HG03558 (cell line): ENCODE results near the gene MRPS15.
"Not testable (repeated sequence)": the region's sequence is repeated elsewhere in the genome, so short reads cannot be mapped to it uniquely, and the experiment has no call there.

Experiments used
- ATAC-seq: cut with Tn5 transposase; IDR thresholded peaks from one replicate; pipeline ENCODE4 v1.9.1; 2021; ENCODE audit warnings: moderate number of reproducible peaks; ENCODE audit not compliant: unreplicated experiment; ENCODE audit errors: extremely low read depth

The MRPS15 gene

DNA sequence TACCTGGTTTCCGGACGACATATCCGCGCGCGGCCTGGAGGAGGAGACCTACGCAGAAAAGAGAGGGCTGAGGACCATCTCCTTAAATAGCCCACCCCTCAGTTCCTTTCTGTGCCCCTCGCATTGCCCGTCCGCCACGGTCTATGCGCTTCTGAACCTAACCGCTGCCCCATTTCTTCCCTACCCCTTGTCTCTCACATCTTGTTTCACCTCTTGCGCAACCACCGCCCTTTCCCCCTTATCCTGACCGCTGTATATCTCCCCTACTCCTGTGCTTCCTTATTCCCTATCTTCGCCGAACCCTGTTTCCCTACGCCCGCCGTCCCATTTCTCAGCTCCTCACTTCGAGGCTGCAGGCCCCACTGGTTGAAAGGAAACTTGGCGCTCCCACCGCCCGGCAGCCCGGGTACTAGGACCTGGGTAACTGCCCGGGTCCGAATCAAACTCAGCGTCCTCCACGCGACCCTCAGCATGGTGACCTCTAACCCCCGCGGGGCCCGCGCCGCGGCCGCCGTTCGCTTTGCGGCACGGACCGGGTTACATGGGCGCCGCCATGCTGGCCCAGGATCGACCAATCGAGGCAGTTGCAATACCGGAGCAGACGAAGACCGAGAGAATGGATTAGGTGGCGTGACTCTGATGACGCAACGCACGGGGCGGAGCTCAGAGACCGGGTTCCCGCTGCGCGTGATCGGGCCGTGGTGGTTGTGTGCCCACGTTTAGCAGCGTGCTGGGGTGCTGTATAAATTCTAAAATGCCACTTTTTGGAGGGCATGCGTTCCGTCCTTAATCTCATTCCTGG, at the start of gene MRPS15:
TSS of gene MRPS15 (minus strand) at position 582 of the 802 bp plus-strand sequence. CDS start at position 473, 109 bp downstream.
- ATAC-seq, result peak; percentile 76

DNA sequence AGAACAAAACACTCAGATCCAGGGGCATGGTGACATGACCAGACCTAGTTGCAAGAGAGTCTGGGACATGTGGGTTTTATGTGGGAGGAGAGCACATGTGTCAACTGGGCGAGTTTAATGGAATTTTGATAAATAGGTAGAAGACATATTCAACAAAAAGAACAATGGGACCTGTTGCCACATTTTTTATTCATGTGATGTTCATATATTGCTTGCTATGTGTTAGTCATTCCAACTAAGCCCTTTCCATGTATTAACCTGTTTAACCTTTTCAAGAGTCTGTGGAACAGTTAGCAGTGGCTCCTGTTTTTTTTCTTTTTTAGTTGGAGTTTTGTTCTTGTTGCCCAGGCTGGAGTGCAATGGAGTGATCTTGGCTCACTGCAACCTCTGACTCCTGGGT, 48.7 kb upstream of the MRPS15 start:
- no peak for ATAC-seq

- ATAC-seq, result no peak
Observed at GRCh38 chr1:36511804-36512798, 47.9 kb upstream of the MRPS15 start.

DNA sequence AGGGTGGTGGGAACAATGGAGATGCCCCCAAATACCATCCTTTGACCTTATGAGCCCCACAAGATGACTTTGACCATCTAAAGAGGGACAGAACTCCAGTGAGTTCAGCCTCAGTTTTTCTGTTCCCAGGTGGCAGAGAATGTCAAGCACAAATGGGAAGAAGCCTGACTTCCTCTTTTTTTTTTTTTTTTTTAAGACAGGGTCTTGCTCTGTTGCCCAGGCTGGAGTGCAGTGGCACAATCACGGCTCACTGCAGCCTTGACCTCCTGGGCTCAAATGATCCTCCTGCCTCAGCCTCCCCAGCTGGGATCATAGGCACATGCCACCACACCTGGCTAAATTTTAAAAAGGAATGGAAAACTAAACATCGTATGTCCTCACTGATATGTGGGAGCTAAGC, 47.0 kb upstream of the MRPS15 start:
- not testable (repeated sequence) for ATAC-seq

- no peak for ATAC-seq
Observed at GRCh38 chr1:36510418-36510817, 46.2 kb upstream of the MRPS15 start.

DNA sequence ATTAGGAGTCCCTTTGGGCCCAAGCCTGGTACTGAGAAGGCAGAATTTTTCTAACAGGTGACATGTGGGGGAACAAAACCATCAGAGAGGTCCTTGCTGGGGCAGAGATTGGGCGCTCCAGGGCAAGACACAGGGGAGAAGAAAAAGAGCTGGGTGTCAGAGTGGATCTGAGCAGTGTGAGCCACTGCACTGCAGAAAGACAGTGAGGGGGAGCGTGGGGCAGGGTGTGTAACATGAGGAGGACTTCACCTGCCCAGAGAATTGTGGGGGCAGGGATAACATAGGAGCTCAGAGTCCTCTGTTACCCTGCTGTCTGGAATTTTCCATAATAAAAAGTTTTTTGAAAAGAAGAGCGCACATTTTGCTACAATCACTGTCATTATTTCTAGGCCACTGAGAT, 44.1 kb upstream of the MRPS15 start:
- ATAC-seq, result no peak

- ATAC-seq, result no peak
Observed at GRCh38 chr1:36506276-36506920, 42.2 kb upstream of the MRPS15 start.

DNA sequence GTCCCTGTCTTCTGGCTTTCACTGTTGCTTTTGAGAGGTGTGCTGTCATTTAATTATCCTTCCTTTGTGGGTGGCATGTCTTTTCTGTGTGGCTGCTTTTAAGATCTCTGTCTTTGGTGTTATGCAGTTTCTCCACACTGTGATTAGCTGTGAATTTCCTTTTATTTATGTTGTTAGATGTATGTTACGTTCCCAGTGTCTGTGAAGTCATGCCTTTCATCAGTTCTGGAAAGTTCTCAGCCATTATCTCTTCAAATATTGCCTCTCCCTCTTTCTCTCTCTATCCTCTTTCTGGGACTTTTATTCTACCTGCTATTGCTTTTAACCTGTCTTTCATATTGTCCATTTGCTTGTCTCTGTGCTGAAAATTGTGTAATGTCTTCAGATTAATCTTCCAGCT, 39.5 kb upstream of the MRPS15 start:
- no peak for ATAC-seq

GRCh38 chr1:36503159-36503558, 39.0 kb upstream of the MRPS15 start:
- no peak for ATAC-seq

DNA sequence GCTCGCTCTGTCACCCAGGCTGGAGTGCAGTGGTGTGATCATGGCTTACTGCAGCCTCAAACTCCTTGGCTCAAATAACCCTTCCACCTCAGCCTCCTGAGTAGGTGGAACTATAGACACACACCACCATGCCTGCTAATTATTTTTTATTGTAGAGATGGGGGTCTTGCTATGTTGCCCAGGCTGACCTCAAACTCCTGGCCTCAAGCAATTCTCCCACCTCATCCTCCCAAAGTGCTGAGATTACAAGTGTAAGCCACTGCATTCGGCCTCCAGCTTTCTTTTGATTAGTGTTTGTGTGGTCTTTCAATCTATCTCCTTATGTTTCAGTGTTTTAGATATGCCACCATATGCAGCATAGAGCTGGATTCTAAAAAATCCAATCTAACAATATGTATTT, 38.4 kb upstream of the MRPS15 start:
- no peak for ATAC-seq

DNA sequence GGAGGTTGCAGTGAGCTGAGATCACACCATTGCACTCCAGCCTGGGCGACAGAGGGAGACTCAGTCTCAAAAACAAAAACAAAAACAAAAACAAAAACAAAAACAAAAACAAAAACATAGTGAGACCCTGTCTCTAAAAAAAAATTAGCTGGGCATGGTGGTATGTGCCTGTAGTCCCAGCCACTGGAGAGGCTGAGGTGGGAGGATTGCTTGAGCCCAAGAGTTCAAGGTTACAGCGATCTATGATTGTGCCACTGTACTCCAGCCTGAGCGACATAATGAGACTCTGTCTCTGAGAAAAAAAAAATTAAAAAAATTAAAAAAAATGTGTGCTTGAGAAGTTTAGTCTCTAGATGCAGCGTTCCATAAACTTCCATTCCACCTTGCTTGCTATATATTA, 37.7 kb upstream of the MRPS15 start:
- ATAC-seq, result not testable (repeated sequence)

DNA sequence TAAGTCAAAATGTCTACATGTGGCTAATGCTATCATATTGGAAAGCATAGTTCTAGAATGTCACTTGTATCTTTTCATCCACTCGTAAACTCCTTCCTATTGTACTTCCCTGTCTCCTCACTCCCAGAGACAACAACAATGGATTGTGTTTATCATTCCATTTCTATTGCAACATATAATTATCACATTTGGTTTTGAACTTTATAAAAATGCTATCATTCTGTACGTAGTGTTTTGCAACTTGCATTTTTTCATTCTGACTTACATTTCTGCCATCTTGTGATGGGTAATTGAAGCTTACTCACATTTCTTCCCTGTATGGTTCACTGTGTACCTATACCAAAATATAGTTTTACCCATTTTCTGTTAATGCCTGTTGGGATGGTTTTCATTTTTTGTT, 33.0 kb upstream of the MRPS15 start:
- no peak for ATAC-seq

GRCh38 chr1:36494971-36495370, 30.8 kb upstream of the MRPS15 start:
- no peak for ATAC-seq

DNA sequence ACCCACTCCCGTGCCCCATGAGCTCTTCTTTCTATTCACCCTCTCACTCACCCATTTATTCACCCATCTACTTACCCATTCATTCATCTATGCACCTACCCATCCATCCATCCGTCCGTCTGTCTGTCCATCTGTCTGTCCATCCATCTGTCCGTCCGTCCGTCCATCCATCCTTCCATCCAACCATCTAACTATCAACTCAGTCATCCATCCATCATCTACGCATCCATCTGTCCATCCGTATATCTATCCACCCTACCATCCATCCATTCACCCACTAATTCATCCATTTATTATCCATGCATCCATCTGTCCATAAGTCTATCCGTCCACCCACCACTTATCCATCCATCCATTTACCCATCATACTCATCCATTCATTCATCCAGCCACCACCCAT, 29.3 kb upstream of the MRPS15 start:
- no peak for ATAC-seq

DNA sequence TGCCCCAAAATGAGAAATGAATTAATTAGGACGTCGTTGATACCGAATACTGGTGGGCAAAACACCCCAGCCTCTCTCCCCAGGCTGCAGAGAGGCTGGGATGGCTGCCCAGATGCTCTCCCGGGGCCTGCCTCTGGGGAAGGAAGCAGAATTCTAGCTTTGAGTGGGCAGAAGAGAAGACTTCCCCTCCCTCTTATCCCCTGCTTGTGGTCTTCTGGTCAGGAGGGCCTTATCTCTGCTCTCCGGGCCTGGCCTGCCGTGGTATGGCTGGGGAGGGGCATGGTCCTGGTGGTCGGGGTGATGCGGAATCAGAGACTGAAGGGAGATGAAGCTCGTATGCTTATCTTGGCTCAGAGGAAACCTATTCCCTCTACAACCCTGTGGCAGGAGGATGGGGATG, 28.3 kb upstream of the MRPS15 start:
- ATAC-seq, result no peak

DNA sequence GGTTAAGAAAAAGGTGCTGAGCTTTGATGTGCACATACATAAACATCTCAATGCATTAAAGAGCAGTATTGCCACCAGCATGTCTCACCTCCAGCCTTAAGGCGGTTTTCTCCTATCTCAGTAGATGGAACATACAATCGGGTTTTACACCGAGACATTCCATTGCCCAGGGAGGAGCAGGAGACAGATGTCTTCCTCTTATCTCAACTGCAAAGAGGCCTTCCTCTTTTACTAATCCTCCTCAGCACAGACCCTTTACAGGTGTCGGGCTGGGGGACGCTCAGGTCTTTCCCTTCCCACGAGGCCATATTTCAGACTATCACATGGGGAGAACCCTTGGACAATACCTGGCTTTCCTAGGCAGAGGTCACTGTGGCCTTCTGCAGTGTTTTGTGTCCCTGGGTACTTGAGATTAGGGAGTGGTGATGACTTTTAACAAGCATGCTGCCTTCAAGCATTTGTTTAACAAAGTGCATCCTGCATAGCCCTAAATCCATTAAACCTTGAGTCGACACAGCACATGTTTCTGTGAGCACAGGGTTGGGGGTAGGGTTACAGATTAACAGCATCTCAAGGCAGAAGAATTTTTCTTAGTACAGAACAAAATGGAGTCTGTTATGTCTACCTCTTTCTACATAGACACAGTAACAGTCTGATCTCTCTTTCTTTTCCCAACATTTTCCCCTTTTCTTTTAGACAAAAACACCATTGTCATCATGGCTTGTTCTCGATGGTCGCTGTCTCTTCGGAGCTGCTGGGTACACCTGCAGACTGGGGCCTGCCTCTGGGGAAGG, 25.3 kb upstream of the MRPS15 start:
- ATAC-seq, result not testable (repeated sequence)

- no peak for ATAC-seq
Observed at GRCh38 chr1:36487906-36488305, 23.7 kb upstream of the MRPS15 start.

- ATAC-seq, result not testable (repeated sequence)
Observed at GRCh38 chr1:36487336-36487725, 23.1 kb upstream of the MRPS15 start.

DNA sequence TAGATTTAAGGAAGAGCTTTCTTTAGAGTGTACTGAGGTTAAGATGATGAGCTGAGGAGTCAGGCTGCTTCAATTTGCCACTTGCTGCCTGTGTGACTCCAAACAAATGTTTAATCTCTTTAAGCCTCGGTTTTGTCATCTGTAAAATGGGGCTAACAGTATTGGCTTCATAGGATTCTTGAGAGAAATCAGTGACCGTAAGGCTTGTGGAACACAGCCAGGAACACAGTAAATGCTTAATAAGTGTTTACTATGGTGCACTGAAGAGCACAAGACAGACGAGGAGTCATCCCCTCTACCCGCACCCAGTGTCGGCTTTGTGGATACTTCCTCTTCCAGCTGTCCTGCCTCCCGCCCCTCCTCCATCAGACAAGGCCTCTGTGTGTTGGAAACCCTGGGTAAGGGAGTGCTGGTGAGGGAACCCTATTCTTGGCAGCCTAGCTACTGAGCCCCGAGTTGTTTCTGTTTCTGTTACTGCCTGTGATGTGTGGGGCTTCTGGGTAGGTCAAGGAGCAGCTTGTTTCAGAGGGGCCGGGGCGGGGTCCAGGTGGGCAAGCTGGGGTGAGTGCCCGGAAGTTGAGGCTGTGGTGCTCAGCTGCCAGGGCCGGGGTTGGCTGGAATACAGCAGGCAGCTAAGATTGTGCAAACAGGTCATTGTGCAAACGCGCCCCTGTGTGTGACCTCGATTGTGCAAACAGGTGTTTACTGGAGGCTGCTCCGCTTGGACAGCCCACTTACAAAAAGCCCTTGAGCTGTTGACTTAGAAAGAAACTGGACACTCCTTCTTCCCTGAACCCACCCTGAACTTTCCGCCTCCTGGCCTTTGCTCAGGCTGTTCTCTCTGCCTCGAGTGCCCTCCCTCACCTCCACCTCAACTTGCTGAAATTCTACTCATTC, 22.5 kb upstream of the MRPS15 start:
- no peak for ATAC-seq
